Fibroblast of the conjunctiva (primary cell): ENCODE measurements around the gene SYT2.
A peak's percentile ranks its signal among the peaks of the same experiment; 100 is the strongest.
"Not testable (repeated sequence)": the region's sequence is repeated elsewhere in the genome, so short reads cannot be mapped to it uniquely, and the experiment has no call there.

Experiments used
- DNase-seq: peaks from one replicate; pipeline ENCODE4 v3.0.0-alpha.2; 2010; ENCODE audit warnings: low read depth

SYT2 gene

DNA sequence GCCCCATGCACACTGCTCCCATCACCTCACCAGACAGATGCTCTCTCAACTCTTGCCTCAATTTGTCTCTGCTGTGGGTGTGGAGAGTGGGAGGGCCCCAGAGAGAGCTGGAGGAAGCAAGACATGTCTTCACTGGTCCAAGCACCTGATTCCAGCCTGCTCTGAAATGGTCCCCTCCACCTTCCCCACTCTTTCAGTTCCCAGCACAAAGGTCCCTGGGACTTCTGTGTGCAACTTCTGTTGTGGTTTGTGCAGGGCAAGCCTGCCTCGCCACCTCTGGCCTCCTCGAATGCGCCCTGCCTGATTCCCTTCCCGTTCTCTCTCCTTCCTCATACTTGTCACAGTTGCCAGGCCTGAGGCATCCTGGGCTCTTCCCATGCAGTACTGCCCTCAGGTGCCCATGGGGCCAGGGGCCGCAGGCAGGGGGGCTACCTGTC lies 119.3 kb downstream of the SYT2 start:
- DNase-seq, result no peak

DNA sequence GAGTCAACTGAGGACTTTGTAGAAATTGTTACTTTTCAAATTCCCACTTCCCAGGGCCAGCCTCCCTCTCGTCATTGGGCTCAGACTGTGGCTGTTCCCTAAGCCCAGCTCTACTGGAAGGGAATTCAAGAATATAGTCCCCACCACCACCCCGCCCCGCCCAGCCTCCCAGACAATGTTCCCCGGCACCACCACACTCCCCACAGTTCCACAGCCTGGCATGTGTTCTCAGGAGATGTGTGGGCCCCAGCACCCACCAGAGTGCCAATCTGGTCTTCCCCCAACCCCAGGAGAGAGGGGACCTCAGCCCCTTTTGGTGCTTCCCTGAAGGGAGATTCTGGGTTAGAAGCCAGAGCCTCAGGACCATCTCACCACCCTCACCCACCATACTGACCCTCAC lies 120.1 kb downstream of the SYT2 start:
- no peak for DNase-seq

DNA sequence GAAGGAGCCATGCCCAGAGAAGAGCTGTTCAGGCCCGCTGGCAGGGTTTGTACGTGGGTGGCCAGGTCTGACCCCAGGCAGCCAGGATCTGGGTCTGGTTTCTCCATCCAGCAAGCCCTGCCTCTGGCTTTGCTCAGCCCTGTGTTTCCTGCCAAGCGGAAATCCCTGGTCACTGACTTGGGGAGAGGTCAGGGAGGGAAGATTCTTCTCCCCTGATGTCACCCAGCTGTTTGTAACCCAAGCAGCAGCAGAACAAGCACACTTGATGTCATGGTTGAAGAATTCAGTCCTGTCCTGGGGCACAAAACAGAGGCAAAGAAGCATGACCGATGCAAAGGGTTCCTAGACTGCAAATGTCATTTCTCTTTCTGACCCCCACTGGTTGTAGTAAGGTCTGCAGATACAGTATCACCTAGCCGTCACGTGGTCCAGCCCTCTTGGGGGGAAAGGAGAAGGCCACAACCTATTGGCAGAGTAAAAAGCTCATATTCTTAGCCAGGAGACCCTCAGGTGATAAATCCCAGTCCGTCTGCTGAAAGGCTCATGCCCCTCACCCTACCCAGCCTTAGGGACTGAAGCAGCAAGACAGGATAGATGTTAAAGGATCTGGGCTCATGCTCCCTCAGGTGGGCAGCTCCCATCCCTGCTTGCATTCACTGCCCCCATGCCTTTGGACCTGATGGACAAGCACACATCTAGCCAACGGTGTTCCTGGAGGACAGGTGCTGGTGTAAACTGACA lies 120.9 kb downstream of the SYT2 start:
- DNase-seq, result peak; percentile 98

DNA sequence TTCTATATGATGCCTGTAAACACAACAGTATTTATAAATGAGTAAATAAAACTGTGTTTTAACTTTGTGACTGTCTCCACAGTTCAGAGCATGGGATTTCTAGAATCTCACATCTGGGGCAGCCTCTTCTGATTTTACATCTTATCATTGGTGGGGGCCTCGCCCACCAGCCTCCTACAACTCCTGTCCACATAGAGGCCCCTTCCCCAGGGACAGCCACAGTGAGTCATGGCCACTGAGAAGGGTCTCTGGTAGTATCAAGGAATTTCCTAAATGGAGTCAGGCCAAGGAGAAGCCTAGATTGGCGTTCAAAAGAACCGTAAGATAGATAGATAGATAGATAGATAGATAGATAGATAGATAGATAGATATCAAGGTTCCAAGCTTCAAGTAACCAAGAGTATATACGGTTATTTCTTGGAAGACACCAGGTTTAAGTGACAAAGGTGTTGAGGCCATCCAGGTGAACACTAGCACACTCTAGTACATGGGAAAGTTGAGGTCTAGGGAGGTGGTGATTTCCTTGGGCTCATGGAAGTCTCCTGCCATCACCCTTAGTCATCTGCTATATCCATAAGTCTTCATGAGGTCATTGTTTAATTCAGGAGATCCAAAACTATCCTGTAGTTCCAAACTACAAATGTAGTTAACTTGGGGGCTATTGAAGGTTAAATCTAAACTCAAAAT lies 121.6 kb downstream of the SYT2 start:
- DNase-seq, result no peak

DNA sequence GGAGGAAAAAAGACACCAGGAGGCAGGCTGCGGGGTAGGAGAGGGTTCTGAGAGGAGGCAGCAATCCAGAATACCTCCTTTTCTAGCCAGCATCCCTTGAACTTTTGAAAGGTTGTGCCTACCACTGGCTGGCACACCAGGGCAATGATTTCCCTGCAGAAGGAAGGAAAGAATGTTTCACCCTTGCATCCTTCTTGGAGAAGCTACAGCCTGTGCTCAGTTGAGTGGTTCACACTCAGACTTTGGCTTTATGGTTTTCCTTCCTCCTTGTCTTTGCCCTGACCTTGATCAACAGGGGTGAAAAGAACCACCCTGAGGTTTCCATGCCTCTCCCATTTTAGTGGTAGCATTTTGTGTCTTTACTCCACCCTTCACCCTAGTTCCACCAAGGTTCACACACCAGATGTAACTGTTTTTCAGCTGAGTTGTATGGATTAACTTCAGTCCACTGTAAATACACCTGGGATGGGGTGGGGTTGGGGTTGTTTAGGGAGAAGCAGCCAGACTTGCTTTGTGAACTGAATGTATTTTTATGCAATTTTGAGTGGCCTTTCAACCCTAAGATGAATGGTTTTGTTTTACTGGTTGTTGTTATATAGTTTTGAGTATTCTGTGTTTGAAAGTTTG lies 122.3 kb downstream of the SYT2 start:
- DNase-seq, result no peak

DNA sequence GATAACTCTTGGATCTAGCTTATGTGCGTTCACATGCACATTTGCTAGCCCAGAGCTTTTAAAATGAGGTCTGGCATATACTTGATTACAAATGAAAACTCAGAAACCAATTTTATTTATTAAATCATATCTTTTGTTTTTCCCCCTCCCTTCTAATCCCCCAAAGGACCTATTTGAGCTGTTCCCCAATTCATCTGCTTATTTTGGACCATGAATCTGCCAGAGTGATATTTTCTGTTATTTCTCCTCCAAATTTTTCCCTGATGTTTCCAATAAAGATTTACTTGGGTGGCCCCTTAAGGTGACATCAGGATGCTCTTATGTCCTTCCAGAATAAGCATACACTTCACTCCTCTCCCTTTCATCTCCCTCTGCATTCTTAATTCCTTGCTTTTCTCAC lies 123.4 kb downstream of the SYT2 start:
- DNase-seq, result no peak

DNA sequence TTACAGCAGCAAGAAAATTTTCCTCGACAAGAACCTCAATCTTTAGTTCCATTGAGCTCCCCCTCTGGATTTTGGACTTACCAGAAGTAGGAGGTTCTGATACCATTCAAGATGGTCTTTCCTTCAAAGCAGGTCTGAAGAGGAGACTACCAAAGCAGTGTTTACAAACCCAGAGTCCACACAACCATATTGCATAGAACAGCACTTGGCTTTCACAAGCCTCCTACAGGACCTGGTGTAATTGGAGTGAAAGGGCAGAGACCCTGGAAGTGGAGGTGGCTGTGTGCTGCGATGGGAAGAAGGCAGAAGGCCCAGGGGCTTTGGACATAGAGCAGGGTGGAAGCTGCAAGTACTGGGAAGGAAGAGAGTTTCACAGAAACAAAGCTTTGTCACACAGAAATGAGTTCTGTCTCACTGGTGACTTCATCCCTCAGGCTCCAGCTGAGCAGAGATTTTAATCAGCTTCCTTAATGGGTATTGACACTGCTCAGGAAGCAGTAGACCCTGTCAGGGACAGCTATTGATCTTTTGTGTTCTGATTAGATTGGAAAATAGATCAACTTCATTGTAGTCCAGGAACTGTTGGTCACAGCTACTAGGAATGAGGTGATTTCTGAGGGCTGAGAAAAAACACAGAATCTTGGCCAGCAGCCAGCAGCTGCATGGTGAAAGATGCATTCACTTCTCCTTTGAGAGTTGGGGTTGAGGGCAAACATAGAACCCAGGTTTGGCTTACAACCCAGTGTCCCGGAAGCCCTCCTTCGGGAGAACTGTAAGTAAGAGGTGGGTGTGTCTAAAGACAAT lies 124.0 kb downstream of the SYT2 start:
- DNase-seq, result no peak

DNA sequence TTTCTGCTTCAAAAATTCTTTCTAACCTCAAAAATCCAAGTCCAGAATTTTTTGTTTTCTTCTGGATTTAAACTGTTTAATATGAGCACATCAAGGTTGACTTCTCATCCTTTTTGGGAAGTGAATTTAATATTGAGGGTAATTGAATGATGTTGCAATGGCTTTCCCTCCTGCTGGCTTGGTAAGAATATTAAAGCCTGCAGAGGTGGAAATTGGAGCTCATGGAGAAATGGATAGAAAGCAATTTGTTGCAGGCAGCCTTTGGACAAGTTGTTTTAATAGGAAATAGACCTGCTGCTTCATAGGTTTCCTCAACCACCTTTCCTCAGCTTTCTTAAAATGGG lies 124.7 kb downstream of the SYT2 start:
- no peak for DNase-seq

DNA sequence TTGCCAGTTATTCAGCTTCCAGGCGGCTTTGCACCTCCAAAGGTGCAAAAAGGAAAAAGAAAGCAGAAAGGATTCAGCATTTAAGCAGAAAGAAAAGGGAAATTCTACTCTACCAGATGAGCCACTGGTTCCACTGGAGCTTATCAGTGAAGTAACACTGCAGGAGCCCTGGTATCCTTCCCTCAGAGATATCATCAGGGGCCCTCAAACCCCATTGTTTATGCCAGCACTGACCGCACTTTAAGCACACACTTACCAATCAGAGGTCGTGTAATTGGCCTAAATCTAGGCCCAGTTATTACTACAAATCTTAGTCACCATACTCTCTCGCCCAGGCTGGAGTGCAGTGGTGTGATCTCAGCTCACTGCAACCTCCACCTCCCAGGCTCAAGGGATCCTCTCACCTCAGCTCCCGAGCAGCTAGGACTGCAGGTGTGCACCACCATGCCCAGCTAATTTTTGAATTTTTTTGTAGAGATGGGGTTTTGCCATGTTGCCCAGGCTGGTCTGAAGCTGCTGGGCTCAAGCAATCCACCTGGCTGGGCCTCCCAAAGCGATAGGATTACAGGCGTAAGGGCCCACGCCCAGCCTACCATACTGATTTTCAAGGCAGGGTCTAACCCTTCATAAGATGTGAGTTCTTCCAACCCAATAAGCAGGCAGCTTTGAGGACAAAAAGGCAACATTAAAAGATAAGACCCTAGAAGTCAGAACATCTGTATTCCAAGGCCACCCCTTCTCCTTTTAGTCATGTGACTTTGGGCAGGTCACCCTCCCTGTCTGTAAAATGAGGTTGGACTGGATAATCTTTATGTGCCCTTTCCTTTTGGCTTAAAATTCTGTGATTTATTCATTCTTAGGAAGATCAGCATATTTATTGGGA lies 125.3 kb downstream of the SYT2 start:
- DNase-seq, result no peak

DNA sequence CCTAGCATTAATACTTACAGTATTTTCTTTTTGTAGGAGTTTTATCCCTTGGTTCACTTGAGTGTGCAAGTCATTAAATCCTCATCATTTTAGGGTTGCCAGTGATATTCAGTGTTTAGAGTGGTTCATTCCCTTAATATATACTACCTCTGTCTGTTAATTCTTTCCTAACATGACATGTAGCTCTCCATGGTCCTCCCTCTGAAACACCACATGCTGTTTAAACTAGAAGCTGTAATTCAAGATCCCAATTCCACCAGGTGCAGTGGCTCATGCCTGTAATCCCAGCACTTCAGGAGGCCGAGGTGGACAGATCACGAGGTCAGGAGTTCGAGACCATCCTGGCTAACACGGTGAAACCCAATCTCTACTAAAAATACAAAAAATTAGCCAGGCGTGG lies 127.9 kb downstream of the SYT2 start:
- not testable (repeated sequence) for DNase-seq

DNA sequence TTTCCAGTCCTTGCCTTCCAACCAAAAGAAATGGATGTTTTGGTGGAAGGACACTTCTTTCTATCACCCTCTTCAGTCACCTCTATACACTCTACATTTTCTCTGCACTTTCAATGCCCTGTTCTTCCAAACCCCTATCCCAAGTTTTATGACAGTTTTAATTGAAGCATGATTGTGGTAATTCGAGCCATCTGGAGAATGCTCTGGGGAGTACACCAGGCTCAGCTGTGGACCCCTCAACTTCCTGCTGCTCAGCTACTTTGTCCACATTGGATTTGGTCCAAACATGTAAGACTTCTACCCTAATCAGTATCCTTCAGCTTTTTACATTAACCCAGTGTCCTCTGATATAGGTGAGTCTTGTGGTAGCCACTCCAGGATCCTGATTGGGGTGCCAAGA lies 129.6 kb downstream of the SYT2 start:
- DNase-seq, result no peak

DNA sequence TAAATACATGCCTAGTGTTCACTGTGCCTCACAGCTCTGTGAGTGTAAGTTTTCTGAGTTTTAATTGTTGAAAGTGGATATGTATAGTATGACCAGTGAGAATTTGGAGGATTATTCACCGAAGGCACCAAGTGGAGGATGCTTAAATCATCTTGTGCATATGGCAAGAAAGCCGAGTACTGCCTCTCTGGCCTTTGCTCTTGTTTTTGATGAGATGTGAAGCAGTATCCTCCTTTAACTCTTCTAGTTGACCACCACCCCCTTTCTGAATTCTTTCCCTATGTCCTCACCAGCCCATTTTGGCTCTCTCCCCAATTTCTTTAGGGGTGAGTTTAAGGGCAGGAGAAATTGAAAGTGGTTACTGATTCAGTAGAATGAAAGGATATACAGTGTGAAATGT lies 130.4 kb downstream of the SYT2 start:
- peak; percentile 83 for DNase-seq

DNA sequence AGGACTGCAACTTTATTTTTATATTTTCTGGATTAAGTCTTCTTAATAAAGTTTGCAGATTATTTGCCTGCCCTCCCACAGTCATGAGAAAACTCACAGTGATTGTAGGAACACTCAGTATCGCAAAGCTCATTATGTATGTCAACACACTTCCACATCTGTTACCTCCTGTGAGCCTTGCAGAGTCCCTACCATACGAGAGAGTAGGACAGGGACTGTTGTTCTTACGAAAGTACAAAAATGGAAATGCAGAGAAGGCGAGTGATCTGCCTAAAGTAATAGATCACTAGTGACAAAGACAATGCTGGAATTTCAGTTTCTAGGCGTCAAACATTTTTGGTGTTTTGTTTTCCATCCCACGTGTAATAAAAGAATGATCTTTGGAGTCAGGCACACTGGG lies 131.7 kb downstream of the SYT2 start:
- no peak for DNase-seq

DNA sequence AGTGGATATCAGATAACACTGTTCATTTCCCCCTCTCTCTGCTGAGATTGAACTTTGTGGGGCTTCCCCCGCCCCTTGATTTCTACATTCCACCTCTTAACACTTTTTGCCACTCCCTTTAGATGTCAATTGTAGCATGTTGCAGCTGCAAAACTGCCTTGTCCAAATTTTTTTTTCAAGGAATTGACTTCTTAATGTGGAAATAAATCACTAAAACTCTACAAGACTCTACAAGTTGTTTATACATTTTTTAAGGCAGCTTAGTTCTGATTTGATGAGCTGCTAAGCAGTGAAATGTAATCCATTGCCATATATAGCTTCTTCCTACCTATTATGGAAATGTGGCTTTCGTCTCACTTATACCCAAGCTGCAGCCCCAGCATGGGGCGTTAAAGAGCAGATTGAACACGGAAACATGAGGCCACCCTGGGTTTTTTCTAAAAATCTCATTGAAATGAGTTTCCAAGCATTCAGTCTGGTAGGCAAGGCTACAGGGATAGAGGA lies 132.2 kb downstream of the SYT2 start:
- DNase-seq, result no peak

DNA sequence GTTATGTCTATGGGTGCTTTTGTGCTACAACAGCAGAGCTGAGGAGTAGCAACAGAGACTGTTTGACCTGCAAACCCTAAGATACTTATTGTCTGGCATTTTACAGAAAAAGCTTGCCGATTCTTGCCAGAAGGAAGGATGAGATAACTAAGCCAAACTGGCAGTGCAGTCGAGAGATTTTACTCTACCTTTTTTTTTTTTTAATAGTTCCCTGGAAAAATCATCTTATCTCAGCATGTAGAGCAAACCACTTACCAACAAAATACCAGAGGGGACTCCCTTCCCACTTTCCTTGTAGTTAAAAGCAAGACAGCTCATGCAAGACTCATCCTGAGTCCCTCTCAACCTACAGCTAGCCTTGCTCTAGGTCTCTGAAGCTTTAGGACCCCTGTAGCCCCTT lies 132.9 kb downstream of the SYT2 start:
- no peak for DNase-seq

DNA sequence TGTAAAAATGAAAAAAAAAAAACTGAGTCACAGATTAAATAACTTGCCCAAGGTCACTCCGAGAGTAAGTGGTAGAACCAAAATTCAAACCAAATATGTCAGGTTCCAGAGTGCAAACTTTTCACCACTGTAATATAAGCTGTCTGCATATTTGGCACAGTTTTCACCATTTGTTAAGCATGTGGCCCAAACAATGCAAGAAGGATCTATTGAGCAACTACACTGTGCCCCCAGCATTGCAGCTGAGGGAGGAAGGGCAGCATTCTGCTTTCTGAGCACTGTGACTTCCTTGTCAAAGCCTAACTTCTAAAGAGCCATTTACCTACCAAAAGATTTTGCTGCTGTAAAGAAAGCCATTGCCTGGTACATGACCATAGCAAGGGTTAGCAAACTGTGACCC lies 133.4 kb downstream of the SYT2 start:
- peak; percentile 81 for DNase-seq

DNA sequence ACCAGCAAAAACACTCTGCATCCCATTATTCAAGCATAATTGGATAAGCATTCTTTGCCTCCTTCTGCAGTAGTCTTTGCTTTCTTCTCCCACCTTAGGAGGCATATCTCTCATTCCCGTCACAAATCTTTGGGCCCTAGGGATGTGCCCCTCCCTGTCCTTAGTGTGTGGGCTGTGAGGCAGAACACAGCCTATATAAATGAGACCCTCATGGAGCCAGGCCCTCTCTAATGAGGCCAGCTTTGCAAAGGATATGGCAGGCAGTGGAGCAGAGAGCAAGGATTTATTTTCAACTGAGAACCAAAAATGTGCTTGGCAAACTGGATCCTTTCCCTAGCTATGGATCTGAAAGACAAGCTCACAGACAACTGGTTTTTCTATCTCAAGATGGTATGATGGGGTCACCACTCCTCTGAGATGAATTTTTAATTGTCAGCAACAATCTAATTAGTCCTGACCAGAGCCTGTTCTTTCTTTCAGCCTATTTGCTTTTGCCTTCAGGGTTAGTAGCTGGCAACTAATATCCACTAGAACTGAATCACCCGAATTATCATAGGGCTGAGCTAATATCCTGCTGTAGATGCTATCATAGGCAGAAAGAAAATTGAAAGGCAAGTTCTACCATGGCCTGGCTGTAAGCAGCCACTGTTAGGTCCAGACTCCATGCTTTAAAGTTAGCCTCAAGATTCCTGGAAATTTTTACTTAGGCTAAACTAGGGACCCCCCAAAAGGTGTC lies 134.2 kb downstream of the SYT2 start:
- DNase-seq, result no peak

DNA sequence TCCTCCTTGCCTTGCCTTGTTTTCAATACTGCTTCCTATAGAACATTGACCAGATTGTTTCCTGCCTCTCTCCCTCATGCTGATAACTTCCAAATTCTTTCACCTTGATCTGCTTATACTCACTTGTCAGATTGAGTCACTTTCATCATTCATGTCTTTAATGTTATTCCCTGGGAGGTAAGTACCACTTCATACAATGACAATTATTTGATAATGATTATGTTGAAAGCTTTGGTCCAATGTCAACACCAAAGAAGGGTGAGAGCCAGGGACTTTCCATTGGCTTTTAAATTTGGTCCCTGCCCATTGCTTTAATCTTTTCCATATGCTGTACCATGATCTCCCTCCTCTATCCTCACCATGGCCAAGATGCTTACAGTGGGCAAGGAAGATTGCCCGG lies 137.4 kb downstream of the SYT2 start:
- DNase-seq, result no peak

DNA sequence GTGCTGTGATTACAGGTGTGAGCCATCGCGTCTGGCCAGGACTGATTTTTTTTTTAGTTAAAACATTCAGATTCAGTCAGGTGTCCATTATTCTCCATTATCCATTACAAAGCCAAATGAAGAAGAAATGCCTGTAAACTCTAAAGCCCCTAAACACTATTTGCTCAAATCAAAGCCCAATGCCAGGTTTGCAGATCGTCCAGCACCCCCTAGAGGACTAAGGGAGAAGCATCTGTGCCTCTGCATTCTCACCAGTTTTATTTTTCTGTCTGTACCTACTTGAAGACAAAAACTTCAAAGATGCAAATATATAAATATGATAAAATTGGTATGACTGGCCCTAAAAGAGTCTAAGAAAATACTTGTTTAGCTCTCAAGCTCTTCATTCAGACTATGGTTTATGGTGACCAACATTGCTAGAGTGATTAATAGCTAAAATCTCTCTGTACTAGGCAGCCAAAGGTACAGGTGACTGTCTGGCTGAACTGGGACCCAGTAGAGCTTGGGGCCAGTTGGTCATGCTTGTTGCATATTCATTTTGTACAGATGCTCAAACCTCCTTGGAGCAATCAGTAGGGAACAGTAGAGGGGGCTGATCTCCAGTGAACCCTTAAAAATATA lies 138.4 kb downstream of the SYT2 start:
- DNase-seq, result no peak
